Stimulated activated naive CD8-positive, alpha-beta T cell treated with anti-CD3 and anti-CD28 coated beads, Interleukin-15, Interleukin-2, amounts not matched to agents 100 ng/mL and 50 ng/mL, for 24 hours (primary cell): Measurements from ENCODE around the gene RNF41.

Experiments used
- H3K27ac Mint-ChIP-seq: one replicate; pipeline ENCODE4 v1.8.0; 2021; ENCODE audit warnings: mild to moderate bottlenecking, mixed read lengths
- H3K27me3 Mint-ChIP-seq: one replicate; pipeline ENCODE4 v1.8.0; 2021; ENCODE audit warnings: mixed read lengths
- H3K36me3 Mint-ChIP-seq: one replicate; pipeline ENCODE4 v1.8.0; 2021; ENCODE audit warnings: low read depth, mixed read lengths
- H3K4me1 Mint-ChIP-seq: one replicate; pipeline ENCODE4 v1.8.0; 2021; ENCODE audit warnings: low read depth, mixed read lengths
- H3K4me3 Mint-ChIP-seq: one replicate; pipeline ENCODE4 v1.8.0; 2021; ENCODE audit warnings: mild to moderate bottlenecking, mixed read lengths
- H3K9me3 Mint-ChIP-seq: one replicate; pipeline ENCODE4 v1.8.0; 2021; ENCODE audit warnings: mixed read lengths

The RNF41 gene

GRCh38 chr12:56188131-56188777 is 33.5 kb downstream of the RNF41 start:
- H3K36me3 Mint-ChIP-seq, result peaks cover 42% of the 10 kb centered on the region
- no peaks in the 10 kb centered on the region for H3K27me3 Mint-ChIP-seq
- peaks cover 52% of the 10 kb centered on the region for H3K4me1 Mint-ChIP-seq

GRCh38 chr12:56186957-56187356 is 34.8 kb downstream of the RNF41 start:
- H3K27ac Mint-ChIP-seq, result peak overlapping the region; percentile 48
- no peaks in the 10 kb centered on the region for H3K27me3 Mint-ChIP-seq
- H3K4me1 Mint-ChIP-seq, result peaks cover 43% of the 10 kb centered on the region
- H3K9me3 Mint-ChIP-seq, result no peaks in the 10 kb centered on the region
- H3K36me3 Mint-ChIP-seq, result peaks cover 44% of the 10 kb centered on the region
- peak overlapping the region; percentile 92 for H3K4me3 Mint-ChIP-seq

More at GRCh38 chr12:56188131-56188777, 33.5 kb downstream of the RNF41 start:
- Mint-ChIP-seq H3K27ac (peak overlapping the region; percentile 87), H3K9me3 (no peaks in the 10 kb centered on the region), H3K4me3 (peak overlapping the region; percentile 92)

- H3K36me3 Mint-ChIP-seq, result peaks cover 68% of the 10 kb centered on the region
- H3K27ac Mint-ChIP-seq, result no peak overlapping the region
- H3K4me1 Mint-ChIP-seq, result no peaks in the 10 kb centered on the region
Measured at GRCh38 chr12:56178347-56178746, 43.4 kb downstream of the RNF41 start.

DNA sequence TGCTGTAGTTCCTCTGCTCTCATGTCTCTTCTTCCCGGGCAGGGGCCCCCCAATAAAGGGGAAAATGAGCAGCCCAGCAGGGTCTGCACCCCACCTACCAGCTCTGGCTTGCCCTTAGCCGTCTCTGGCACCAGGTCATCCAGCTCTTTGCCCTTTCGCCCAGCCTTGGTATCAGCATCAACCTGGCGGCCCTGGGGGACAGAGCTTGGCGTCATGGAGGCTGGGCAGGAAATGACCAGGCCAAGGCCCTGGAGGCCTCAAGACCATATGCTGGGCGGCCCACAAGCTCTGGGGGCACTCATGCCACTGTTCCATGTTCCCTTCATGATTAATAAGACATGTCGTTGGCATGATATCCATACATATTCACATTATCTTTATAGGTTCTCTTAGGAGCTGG is 48.9 kb downstream of the RNF41 start:
- Mint-ChIP-seq H3K27ac (no peak overlapping the region), H3K27me3 (no peaks in the 10 kb centered on the region), H3K4me3 (no peak overlapping the region), H3K9me3 (no peaks in the 10 kb centered on the region), H3K4me1 (no peaks in the 10 kb centered on the region), H3K36me3 (peaks cover 77% of the 10 kb centered on the region)

More at GRCh38 chr12:56178347-56178746, 43.4 kb downstream of the RNF41 start:
- Mint-ChIP-seq H3K27me3 (no peaks in the 10 kb centered on the region), H3K4me3 (no peak overlapping the region), H3K9me3 (no peaks in the 10 kb centered on the region)

DNA sequence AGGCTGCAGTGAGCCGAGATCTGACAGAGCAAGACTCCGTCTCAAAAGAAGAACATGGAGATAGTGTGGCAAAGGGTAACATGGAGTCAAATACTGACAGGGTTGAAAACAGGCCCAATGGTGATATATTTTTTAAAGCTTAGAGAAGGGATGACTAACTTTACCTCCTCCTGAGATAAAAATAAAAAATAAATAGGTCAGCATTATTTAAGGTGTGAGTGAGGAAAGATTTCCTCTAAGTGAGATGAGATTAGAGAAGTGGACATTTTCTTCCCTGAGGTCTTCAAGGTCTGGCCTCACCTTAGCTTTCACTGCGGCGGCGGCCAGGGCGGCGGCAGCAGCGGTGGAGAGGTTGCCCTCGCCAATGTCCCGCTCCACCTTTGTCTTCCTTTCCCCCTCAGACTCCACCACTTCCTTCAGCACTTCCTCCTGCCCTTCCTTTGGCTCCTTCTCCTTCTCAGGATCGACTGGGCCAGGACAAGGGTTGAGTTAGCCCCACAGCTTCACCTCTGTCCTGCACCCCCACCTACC is 52.4 kb downstream of the RNF41 start:
- no peaks in the 10 kb centered on the region for H3K9me3 Mint-ChIP-seq
- peaks cover 69% of the 10 kb centered on the region for H3K36me3 Mint-ChIP-seq
- no peaks in the 10 kb centered on the region for H3K4me1 Mint-ChIP-seq
- H3K27me3 Mint-ChIP-seq, result no peaks in the 10 kb centered on the region
- H3K4me3 Mint-ChIP-seq, result no peak overlapping the region
- H3K27ac Mint-ChIP-seq, result no peak overlapping the region

- Mint-ChIP-seq H3K27ac (no peak overlapping the region), H3K9me3 (no peaks in the 10 kb centered on the region), H3K4me3 (no peak overlapping the region), H3K27me3 (no peaks in the 10 kb centered on the region), H3K36me3 (peaks cover 68% of the 10 kb centered on the region), H3K4me1 (peaks cover 15% of the 10 kb centered on the region)
Measured at GRCh38 chr12:56165369-56165768, 56.4 kb downstream of the RNF41 start.

DNA sequence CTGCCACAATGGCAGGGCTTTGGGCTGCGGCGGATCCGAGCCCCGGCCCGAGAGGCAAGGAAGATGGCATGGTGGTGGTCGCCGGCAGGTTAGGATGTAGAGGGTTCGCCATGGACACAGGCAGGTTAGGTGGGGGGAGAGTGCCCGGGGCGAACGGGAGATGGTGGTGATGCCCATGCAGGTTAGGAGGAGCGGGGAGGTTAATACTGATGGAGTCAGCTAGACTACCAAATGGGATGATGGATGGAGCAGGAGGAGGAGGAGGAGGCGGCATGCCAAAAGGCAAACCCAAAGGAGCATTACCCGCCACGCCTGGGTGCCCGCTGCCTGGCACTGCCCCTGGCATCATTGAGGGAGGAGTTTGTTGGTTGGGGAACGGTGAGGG is 57.4 kb downstream of the RNF41 start:
- Mint-ChIP-seq H3K36me3 (peaks cover 68% of the 10 kb centered on the region), H3K27ac (no peak overlapping the region), H3K4me1 (peaks cover 25% of the 10 kb centered on the region), H3K9me3 (no peaks in the 10 kb centered on the region), H3K4me3 (no peak overlapping the region), H3K27me3 (no peaks in the 10 kb centered on the region)

- Mint-ChIP-seq H3K36me3 (peaks cover 74% of the 10 kb centered on the region), H3K9me3 (no peaks in the 10 kb centered on the region), H3K4me1 (peaks cover 31% of the 10 kb centered on the region), H3K27ac (peak overlapping the region; percentile 14), H3K27me3 (no peaks in the 10 kb centered on the region), H3K4me3 (no peak overlapping the region)
Measured at GRCh38 chr12:56163533-56164344, 58.0 kb downstream of the RNF41 start.

DNA sequence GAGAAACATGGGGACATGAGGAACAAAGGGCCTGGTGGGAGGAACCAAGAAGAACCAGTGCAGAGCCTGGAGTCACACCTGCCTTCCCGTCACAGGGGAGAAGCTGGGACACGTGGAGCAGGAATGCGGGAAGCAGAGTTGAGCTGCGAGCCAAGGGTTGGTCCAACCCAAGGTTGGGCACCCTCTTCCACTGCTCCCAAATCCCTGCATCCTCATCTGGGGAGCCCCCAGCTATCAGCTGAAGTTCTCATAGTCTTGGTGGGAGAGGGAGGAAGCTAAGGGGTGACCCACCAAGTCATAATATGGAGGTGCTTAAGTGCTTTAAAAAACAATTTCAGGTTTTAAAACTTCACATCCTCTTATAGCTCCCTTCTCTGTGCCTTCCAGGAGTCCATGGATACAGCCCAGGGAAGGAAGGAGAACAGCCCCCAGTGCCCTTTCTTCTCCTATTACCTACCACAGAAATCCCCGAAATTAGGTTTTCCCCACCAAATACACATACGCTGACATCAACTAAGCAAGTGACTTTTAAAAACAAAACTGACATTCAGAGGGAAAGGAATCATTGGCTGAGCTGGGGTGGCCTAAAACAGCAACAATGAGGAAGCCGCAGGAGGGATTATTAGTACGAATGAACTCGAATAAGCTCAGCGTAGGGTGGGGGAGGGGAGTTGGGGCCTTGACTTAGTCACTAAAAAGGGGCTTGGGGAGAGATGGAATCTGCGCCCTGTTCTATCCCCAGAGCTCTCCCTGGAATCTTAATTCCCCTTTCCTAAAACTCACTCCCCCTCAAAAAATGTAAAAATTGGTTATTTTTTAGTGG is 59.0 kb downstream of the RNF41 start:
- peaks cover 71% of the 10 kb centered on the region for H3K36me3 Mint-ChIP-seq
- peaks cover 32% of the 10 kb centered on the region for H3K4me1 Mint-ChIP-seq
- no peaks in the 10 kb centered on the region for H3K27me3 Mint-ChIP-seq
- peak overlapping the region; percentile 88 for H3K27ac Mint-ChIP-seq
- H3K9me3 Mint-ChIP-seq, result no peaks in the 10 kb centered on the region
- H3K4me3 Mint-ChIP-seq, result no peak overlapping the region

GRCh38 chr12:56161690-56162351 is 59.9 kb downstream of the RNF41 start:
- Mint-ChIP-seq H3K9me3 (no peaks in the 10 kb centered on the region), H3K4me3 (peak overlapping the region; percentile 98), H3K36me3 (peaks cover 66% of the 10 kb centered on the region), H3K27ac (peak overlapping the region; percentile 88), H3K4me1 (peaks cover 39% of the 10 kb centered on the region), H3K27me3 (no peaks in the 10 kb centered on the region)

- Mint-ChIP-seq H3K36me3 (peaks cover 66% of the 10 kb centered on the region), H3K4me1 (peaks cover 39% of the 10 kb centered on the region), H3K27me3 (no peaks in the 10 kb centered on the region), H3K9me3 (no peaks in the 10 kb centered on the region), H3K27ac (peak overlapping the region; percentile 88), H3K4me3 (peak overlapping the region; percentile 98)
Measured at GRCh38 chr12:56160894-56161689, 60.6 kb downstream of the RNF41 start.

- no peaks in the 10 kb centered on the region for H3K9me3 Mint-ChIP-seq
- H3K27me3 Mint-ChIP-seq, result no peaks in the 10 kb centered on the region
- H3K36me3 Mint-ChIP-seq, result peaks cover 66% of the 10 kb centered on the region
- H3K27ac Mint-ChIP-seq, result peak overlapping the region; percentile 88
- H3K4me3 Mint-ChIP-seq, result peak overlapping the region; percentile 98
- peaks cover 44% of the 10 kb centered on the region for H3K4me1 Mint-ChIP-seq
Measured at GRCh38 chr12:56160193-56160763, 61.4 kb downstream of the RNF41 start.

GRCh38 chr12:56159482-56160192 is 62.1 kb downstream of the RNF41 start:
- Mint-ChIP-seq H3K27ac (peak overlapping the region; percentile 88), H3K4me1 (peaks cover 45% of the 10 kb centered on the region), H3K4me3 (peak overlapping the region; percentile 98), H3K9me3 (no peaks in the 10 kb centered on the region), H3K27me3 (no peaks in the 10 kb centered on the region), H3K36me3 (peaks cover 65% of the 10 kb centered on the region)
